HG03342 (cell line): ENCODE data around the gene LRMDA.

Experiments
- ATAC-seq: cut with Tn5 transposase; IDR thresholded peaks from one replicate; pipeline ENCODE4 v1.9.1; 2021; ENCODE audit warnings: mild to moderate bottlenecking, moderate library complexity; ENCODE audit not compliant: unreplicated experiment

Gene LRMDA

DNA sequence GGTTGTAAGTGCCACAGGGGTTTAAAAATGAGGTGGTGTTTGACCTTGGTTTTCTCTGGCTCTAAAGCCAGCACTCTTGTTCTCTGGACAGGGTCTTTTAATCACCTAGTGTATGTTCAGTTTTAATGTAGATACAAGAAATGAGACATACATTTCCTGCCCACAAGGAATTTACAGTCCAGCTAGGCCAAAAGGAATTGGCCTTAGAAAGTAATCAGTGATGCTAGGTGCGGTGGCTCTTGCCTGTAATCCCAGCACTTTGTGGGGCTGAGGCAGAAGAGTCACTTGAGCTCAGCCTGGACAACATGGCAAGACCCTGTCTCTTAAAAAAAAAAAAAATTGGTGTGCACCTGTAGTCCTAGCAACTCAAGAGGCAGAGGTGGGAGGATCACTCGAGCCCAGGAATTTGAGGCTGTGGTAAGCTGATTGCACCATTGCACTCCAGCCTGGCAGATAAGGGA is 100.2 kb downstream of the LRMDA start:
- no peak for ATAC-seq

DNA sequence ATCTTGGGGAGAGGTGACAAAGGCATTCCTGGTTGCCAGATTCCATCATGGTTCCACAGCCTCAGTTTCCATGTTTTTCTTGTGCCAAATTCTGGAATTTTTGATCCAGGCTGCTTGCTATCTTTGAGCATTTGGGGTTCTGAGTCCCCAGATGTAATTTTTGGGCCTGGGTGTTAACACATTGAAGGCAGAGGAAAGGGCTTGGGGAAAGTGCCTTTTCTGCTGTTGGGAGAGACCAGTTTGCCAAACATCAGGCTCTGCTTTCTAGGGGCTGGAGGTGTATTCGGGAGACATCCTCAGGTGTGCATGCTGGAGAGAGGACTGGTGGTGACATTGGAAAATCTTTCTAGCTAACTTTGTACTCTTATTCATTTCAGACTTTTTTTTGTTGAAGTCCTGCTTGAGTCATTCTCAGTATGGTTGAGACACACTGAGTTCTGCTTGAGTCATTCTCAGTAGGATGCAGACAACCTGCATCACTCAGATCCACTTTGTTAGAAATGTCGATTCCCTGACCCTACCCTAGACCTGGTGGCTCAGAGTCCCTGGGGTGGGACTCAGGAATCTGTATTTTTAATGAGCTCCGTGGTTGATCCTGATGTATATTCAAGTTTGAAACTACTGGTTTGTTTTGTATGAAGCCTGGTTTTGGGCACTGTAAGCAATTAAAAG is 101.0 kb downstream of the LRMDA start:
- peak; percentile 62 for ATAC-seq

DNA sequence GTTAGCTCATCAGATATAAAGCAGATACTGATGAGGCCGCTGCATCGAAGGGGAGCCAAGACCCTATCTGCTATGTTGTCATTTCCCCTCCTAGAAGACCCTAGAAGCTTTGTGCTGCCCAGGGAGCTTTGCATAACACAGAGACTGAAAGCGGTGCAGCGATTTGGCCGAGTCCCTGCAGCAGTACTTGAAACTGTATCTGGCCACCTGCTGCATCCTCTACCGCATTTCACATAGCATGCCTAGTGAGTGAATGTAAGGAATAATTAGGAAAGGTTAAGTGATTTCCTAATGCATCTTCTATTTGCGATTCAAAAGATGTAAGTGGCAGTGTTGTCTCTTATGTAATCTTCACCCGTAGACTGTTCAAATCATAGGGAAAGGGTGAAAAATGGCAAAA is 106.7 kb downstream of the LRMDA start:
- ATAC-seq, result no peak

DNA sequence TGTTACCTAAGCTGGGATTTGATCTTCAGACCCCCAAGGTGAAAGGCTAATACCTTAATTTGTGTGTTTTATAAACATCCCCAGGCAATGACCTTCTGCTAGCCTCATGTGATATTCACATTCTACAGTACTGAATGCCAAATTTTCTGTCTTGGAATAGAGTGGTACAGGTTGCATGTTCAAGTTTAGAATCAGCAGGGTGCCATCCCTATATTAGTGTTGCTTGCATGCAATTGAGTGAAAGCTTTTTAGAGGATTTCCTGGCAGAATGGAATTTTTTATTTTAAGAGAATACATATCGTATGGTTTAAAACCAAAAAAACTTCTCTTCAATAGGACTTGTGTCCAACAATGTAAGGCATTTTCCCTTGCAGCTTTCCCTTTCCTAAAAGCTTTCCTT is 107.3 kb downstream of the LRMDA start:
- ATAC-seq, result no peak

DNA sequence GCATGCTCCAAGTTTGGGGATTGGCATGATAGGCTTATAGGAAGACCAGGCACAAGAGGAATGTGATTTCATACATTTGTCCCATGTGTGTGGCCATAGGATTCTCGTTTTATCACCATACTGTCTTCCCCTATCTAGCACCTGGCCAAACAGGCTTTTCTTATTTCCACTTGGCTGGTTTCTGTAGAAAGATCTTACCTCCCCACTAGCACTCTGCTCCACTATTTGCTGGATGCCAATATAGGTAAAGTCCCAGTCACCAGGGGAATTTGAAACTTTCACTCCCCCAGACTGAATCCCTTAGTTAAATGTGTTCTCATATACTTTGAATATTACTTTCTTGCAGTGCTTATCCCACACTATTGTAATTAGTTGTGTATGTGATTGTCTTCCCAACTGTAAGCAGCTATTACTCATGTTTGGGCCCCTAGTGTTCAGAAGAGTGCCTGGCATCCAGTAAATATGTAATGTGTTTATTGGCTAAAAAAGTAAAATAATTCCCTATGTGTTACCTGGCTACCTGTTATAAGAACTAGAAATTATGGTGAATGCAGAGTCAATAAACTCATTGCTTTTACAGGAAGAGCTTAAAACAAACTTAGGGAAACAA is 109.0 kb downstream of the LRMDA start:
- ATAC-seq, result peak; percentile 57

DNA sequence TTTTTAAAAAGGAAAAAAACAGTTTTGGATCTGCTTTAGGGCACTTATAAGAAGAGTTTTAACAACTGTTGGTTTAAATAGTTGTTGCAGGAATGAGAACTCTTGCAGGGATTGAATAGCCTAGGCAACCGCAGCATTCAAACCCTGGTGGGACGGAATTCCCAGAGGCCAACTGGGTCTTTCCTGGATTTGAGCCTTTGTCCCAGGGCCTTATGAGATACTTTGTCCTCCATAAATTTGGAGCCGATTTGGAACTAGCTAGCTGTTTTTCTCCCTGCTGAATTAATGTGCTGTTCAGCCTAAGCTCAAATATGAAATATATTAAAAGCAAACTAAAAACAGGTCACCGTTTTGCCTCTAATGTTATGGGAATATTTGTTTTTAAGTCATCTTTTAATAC is 109.6 kb downstream of the LRMDA start:
- ATAC-seq, result no peak

DNA sequence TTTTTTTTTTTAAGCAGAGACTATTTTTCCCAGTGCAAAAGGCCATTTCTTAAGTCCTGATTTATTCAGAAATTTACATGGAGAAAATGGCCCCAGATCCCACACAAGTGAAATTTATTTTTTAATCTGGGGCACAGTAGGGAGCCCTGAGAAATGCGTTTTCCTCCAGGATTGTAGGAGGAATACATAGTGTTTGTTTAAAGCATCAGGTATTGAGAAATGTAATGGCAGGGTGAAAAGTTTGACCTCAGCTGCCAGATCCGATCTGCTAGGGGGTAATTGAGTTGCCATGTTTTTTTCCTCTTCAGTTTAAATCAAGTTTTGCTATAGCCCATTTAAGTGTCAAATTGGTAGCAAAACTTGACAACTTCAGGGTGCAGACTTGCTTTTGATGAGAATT is 110.0 kb downstream of the LRMDA start:
- no peak for ATAC-seq

DNA sequence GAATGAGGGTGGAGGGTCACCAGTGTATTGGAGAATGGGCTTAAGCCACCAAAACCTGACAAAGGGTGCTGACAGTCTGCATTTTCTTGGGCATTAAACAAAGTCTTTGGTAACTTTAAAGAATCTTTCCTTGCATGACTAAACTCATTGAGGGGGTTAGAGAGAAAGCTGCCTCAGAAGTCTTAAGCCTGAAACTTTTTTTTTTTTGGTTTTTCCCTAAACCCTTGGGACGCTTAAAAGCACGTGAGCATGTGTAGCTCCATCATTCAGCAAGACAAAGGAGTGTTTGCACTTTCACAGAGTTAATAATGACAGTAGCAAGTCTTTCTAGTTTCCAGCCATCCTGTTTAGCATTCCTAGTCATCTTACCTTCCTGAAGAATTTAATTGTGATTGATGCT is 110.7 kb downstream of the LRMDA start:
- ATAC-seq, result no peak

DNA sequence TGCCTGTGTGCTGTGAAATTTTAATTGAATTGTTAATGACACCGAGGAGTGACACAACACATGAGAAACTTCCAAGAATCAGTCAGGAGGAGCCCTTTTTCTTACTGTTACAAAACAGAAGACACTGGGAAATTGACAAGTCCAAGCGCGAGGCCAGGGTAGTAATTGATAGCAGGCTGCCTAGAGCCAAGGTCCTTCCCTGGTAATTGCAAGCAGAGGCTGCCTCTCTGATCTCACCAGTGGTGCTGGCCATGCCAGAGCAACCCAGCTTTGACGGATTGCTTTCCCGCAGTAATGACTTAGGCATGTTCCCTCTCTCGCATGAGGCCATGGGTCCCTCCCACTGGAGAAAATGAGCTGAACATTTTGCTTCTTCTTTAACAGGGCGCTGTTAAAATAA is 111.5 kb downstream of the LRMDA start:
- no peak for ATAC-seq

DNA sequence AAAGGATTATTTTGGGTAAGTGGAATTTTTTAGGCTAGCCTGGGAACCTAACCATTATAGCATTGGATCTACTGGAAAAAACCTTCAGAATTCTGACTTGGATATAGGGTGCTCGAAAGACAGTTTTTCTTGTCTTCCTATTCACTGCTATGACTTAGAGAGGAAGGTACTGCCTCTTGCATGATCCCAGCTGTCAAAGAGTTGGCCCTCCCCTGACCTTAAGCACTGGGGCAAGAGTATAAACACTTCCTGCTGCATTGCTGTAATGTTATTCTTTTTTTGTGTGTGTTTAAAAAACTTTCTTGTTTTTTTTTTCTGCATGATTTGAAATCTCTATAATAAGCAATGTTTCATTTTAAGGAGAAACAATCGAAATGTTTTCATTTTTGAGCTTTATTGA is 113.0 kb downstream of the LRMDA start:
- ATAC-seq, result no peak

DNA sequence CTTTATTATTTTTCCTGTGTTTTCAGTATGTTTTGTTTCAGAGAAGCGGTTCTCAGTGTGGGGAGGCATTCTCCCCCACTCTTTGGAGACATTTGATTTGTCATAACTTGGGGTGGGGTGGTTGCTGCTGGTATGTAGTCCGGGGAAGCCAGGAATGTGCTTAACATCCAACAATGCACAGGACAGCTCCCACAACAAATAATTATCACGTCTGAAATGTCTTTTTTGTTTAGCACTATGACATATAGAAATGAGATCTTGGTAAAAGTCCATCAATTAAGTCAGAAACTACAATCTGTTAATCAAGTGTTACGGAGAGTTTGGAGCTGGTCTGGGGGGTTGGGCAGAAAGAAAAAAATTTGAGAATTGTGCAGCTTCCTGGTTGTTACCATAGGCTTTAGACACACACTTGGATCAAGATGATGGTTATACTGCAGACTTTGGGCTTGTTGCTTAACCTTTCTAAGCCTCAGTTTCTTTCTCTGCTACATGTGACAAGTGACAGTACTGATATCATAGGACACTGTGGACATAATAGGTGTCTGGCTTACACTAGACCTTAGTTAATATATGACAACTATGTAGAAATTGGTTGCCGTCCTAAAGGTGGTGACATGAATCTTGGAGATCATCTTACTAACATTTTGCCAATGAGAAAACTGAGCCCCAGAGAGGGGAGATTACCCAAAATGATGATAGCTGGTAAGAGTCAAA is 113.7 kb downstream of the LRMDA start:
- no peak for ATAC-seq

DNA sequence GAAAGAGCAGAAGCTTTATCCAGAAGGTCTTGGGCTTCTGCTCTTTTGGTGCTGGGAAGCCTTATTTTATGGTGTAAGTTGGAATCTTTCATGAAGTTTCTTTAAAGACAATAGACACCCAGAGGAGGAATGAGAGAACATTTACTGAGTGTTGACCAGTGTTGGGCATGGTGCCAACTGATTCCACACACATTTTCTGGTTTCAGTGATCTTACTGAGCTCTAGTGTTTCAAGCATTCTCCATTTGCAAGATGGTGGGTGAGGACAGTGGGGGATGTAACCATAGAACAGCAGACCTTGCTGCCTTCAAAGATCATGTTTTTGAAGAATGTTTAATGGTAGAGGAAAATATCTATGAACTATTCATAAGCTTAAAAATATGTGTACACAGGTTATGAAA is 114.6 kb downstream of the LRMDA start:
- no peak for ATAC-seq

DNA sequence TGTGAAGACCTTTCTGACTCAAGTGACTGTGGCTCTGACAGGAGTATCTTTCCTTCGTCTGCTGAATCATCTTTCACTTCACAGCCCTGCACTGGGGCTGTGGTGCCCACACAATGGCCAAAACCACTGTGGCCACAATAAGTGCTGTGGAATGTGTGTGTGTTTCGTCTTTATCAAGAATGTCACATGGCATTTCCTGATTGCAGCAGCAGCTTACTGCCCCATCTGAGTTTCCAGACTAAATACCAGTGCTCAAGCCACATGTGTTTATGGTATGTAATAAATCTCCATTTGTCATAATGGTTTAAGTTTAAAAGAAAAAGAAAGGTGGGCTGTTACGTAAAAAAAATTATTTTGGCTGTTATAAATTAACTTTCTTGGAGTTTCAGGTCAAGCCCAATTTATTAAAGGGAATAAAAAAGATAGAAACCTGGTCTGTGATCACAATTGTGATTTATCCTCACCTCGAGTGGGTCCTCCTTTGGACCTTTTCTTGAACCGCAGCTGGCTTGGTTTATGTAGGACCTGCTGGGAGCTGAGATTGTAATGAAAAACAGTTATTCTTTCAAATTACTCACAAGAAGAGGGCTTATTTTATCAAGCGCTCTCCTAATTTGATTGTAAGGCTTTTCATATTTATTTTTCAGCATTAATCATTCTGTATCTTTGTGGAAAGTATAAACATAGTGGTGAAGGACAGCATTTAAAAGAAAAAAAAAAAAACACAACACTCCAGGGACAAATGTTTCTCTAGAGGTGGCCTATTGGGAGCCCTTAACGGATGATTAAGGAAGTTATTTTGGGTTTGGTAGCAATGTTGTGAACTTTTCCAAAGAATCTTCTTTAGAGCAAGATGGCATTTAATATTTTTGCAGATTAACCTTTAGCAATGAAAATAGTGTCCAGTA is 116.2 kb downstream of the LRMDA start:
- ATAC-seq, result no peak

DNA sequence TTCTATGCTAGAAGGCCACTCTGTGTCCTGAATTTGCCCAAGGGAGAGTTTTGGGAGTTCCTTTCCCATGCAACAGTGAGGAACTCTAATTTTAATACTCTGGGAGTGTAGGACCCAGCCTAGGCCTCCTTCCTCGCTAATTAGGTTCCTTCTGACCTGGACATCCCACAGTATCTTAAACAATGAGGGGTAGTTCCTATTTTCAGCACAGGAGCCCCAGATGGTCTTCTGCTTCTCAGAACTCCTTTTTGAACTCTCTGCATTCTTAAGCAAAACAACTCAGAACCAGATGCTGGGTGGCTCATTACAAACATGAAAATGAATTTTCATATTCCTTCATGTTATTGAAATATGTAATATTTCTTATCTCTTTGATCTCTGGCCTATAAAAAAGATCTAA is 116.9 kb downstream of the LRMDA start:
- no peak for ATAC-seq

DNA sequence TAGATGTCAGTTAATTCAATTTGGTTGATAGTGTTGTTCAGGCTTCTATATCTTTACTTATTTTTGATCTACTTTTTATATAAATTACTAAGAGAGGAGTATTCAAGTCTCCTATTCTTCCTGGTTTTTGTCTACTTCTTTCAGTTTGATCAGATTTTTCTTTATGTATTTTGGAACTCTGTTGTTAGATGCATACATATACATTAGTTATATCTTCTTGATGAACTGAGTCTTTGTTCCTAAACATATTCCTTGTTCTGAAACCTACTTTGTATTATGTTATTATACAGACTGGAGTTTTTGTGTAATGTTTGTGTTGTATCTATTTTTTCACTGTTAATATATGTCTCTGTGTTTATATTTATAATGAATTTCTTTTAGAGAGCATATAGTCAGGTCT is 118.8 kb downstream of the LRMDA start:
- ATAC-seq, result no peak

DNA sequence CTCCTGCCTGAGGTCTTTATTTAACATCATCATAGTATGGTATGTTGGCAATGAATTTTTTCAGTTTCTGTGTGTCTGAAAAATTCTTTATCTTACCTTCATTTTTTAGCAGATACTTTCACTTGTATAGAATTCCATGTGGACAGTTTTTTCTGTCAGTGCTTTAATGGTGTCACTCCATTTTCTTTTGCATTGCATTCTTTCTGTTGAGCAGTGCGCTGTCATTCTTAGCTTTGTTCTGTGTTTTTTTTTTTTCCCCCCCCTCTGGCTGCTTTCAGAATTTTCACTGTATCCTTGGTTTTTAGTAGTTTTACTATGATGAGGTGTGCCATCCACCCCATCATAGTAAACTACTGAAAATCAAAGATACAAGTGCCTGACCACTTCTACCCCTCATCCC is 120.7 kb downstream of the LRMDA start:
- ATAC-seq, result no peak

DNA sequence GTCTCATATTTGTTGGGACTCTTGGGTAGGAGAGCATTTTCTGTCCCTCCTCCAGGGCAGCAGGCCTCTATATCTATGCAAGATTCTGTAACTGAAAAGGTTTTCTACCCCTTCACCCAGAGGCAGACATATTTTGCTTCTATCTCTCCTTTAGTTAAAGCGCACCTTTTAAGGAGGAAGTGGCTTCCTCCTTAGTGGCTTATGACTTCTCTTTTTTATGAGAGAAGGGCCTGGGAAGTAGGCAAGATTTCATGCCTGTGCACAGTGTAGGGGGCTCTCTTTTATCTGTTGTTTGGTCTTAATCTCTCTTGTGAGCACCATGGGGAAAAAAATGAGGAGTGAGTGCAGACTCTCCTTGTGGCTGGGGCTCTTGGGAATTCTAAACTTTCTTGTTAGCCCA is 122.1 kb downstream of the LRMDA start:
- no peak for ATAC-seq

DNA sequence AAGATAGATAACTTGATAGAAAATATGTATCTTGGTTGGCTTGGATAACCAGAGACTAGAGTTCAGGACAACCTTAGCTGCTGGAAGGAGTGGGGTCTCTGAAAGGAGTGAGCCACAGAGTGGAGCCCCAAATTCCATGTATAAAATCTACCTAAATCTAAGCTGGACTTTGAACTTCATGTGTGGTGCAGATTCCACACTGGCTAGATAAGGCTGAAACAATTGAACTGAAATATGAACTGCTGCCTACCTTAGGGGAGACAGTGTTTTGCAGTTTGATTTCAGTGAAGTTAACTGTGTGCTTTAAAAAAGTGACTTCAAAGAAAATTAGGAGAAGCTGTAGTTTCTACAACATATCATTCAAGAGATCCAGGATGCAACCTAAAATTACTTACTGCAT is 123.9 kb downstream of the LRMDA start:
- ATAC-seq, result no peak

DNA sequence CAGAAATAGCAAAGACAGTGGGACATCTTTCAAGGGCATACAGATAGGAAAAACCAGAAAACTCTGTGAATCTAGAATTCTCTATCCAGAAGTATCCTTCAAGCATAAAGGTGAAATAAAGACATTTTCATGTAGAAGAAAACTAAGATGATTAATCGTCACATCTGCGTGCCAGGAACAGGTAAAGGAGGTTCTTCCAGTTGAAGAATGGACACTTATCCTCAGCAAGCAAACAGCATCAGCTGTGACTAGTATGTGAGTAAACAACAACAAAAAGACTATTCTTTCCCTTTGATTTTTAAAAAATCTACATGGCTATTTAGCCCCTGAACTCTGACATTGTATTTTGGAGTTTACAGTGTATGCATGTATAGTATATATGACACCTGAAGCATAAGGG is 124.9 kb downstream of the LRMDA start:
- no peak for ATAC-seq

DNA sequence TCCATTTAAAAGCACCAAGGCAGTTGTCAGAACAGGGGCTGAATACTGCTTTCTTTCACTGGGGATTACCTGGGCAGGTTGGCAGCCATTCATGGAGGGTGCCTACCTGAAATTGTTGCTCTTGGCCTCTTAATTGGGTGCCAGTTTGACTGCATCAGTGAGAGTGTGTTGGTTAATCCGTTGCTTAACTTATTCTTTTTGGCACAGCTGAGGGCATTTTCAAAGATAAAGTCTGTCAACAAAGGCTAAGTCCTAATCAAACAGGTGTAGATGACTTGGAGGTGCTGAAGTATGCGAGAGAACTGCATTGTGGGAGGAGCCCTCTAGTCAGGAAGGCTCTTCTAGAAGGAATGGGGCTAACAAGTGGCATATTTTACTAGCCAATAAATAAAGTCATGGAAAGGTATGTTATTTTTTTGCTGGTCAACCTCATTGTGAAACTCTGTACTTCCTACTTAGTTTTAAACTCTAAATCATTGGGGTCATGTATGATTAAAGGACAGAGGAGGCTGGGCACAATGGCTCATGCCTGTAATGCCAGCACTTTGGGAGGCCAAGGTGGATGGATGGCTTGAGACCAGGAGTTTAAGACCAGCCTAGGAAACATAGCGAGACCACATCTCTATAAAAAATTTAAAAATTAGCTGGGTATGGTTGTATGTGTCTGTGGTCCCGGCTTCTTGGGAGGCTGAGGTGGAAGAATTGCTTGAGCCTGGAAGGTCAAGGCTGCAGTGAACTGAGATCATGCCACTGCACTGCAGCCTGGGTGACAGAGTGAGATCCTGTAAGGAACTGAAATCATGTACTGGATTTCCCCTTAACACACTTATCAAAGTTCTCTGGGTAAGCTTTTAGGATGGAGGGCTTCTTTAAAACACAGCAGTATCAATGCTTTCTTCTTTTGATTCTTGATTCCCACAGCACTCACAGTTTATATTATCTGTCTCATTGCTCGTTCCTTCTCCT is 134.1 kb downstream of the LRMDA start:
- no peak for ATAC-seq
